Testis (tissue), 3 donors: ENCODE results near the gene UGGT2. TPM values are rescaled to one million over a fixed set of nuclear protein-coding genes. Genes with fewer than 3 reads are reported as not detected.
"Not testable (repeated sequence)": the region's sequence is repeated elsewhere in the genome, so short reads cannot be mapped to it uniquely, and the experiment has no call there.

ENCODE experiments used
- DNase-seq: peaks from one replicate; pipeline ENCODE4 v3.0.0-alpha.2; 2019
- H3K27ac ChIP-seq, 2 donors: fragments of 200-600 bp; sonication (generic); one replicate each; pipeline ENCODE4 v1.5.1; 2019
- H3K27me3 ChIP-seq: fragments of 200-600 bp; sonication (generic); one replicate; pipeline ENCODE4 v1.5.1; 2019
- H3K36me3 ChIP-seq: fragments of 200-600 bp; sonication (generic); one replicate; pipeline ENCODE4 v1.5.1; 2017; ENCODE audit warnings: low read depth; ENCODE audit errors: missing control alignments
- H3K4me1 ChIP-seq: fragments of 200-600 bp; sonication (generic); one replicate; pipeline ENCODE4 v1.5.1; 2019
- H3K4me3 ChIP-seq, 2 donors: fragments of 200-600 bp; sonication (generic); one replicate each; pipeline ENCODE4 v1.5.1; 2017 to 2019
- H3K9me3 ChIP-seq: fragments of 200-600 bp; sonication (generic); one replicate; pipeline ENCODE4 v1.5.1; 2017
- CTCF ChIP-seq, 3 experiments: fragments of 450-650 bp in 2 of 3; fragments of 200-600 bp in 1 of 3; sonication (generic) in 1 of 3; IDR thresholded peaks; one replicate each; pipeline ENCODE4 v1.5.1; 2016 to 2019; ENCODE audit warnings: antibody characterized with exemption in 3 of 3, mild to moderate bottlenecking in 2 of 3, moderate library complexity in 1 of 3
- POLR2A ChIP-seq: fragments of 450-650 bp; IDR thresholded peaks from one replicate; pipeline ENCODE4 v1.6.1; 2017; ENCODE audit warnings: antibody characterized with exemption, mild to moderate bottlenecking, moderate library complexity
- WGBS, 2 donors: methylation state at CpG; one replicate each; pipeline ENCODE4 v1.1.5; 2018; 5-methylcytosine and 5-hydroxymethylcytosine counted together
- intact Hi-C: fragments of 100-400 bp; cut with DNase I; formaldehyde crosslinking; loops from one replicate; pipeline ENCODE4 v1.15.1; 2023; ENCODE audit warnings: low total_unique reads
- polyA plus RNA-seq: library from polyadenylated mRNA; stranded (reverse); fragments of 350-450 nt; fragmentation: Illumina TruSeq; extraction: RNeasy Lipid Tissue Mini Kit (QIAGEN cat#74804); gene quantifications from one replicate; pipeline ENCODE4 v1.2.3, GENCODE V29; 2014; ENCODE audit warnings: low read depth, low replicate concordance; ENCODE audit not compliant: insufficient read depth
- total RNA-seq, 2 donors: library from RNA; depleted of rRNA; stranded (reverse); fragments of >200 nt; gene quantifications; one replicate each; pipeline ENCODE4 v1.2.3, GENCODE V29; 2016

Gene UGGT2
- total and polyA plus RNA-seq, 3 donors from 2014 or later = 24.6 to 62.6 (median 55.8) TPM

DNA sequence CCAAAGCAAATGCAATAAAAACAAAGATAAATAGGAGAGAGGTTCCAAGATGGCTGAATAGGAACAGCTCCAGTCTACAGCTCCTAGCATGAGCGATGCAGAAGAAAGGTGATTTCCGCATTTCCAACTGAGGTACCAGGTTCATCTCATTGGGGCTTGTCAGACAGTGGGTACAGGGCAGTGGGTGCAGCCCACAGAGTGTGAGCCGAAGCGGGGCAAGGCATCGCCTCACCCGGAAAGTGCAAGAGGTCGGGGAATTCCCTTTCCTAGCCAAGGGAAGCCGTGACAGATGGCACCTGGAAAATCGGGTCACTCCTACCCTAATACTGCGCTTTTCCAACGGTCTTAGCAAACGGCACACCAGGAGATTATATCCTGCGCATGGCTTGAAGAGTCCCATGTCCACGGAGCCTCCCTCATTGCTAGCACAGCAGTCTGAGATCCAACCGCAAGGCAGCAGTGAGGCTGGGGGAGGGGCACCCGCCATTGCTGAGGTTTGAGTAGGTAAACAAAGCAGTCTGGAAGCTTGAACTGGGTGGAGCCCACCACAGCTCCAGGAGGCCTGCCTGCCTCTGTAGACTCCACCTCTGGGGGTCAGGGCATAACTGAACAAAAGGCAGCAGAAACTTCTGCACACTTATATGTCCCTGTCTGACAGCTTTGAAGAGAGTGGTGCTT, 6.6 kb downstream of the UGGT2 start:
- intact Hi-C loops, DNase-seq: not testable (repeated sequence)

GRCh38 chr13:96044238-96044637, 9.0 kb downstream of the UGGT2 start:
- 78 to 86% methylated on average over 1 of the region's 1 CpG for WGBS, 2 donors
- intact Hi-C loops = no loop called here
- H3K36me3 ChIP-seq = no peaks in the 10 kb centered on the region
- no peak for TF ChIP-seq CTCF (IDR thresholded peaks at IDR 0.05)
- TF ChIP-seq POLR2A = no peak
- no peak for DNase-seq
- H3K4me3 ChIP-seq = no peak overlapping the region
- H3K4me1 ChIP-seq = no peaks in the 10 kb centered on the region
- H3K27ac ChIP-seq = no peak overlapping the region
- H3K9me3 ChIP-seq = no peaks in the 10 kb centered on the region
- H3K27me3 ChIP-seq = no peaks in the 10 kb centered on the region

More for the DNA sequence above, 6.6 kb downstream of the UGGT2 start:
- WGBS, 2 donors = 95 to 97% methylated on average over 12 to 16 of the region's 16 CpGs
- H3K4me1 ChIP-seq, H3K4me3 ChIP-seq, H3K9me3 ChIP-seq, H3K36me3 ChIP-seq, H3K27ac ChIP-seq, H3K27me3 ChIP-seq: not testable (repeated sequence)

GRCh38 chr13:96041326-96042110, 11.7 kb downstream of the UGGT2 start:
- intact Hi-C loops = no loop called here
- DNase-seq = no peak
- WGBS, 2 donors = 98 to 100% methylated on average over 1 to 4 of the region's 4 CpGs

GRCh38 chr13:96036515-96036914, 16.7 kb downstream of the UGGT2 start:
- no peak for TF ChIP-seq CTCF (IDR thresholded peaks at IDR 0.05)
- TF ChIP-seq POLR2A = no peak
- no peaks in the 10 kb centered on the region for H3K27me3 ChIP-seq
- H3K36me3 ChIP-seq = no peaks in the 10 kb centered on the region
- H3K27ac ChIP-seq = no peak overlapping the region
- H3K9me3 ChIP-seq = no peaks in the 10 kb centered on the region
- WGBS, 2 donors = 100% methylated on average over 1 of the region's 1 CpG
- H3K4me3 ChIP-seq = no peak overlapping the region
- intact Hi-C loops = no loop called here
- H3K4me1 ChIP-seq = no peaks in the 10 kb centered on the region
- no peak for DNase-seq

More at GRCh38 chr13:96041326-96042110, 11.7 kb downstream of the UGGT2 start:
- no peaks in the 10 kb centered on the region for H3K27me3 ChIP-seq
- no peaks in the 10 kb centered on the region for H3K4me1 ChIP-seq
- no peak overlapping the region for H3K4me3 ChIP-seq
- H3K27ac ChIP-seq = no peak overlapping the region
- no peaks in the 10 kb centered on the region for H3K9me3 ChIP-seq
- no peaks in the 10 kb centered on the region for H3K36me3 ChIP-seq
- TF ChIP-seq POLR2A (no peak), CTCF (IDR thresholded peaks at IDR 0.05) (no peak)

DNA sequence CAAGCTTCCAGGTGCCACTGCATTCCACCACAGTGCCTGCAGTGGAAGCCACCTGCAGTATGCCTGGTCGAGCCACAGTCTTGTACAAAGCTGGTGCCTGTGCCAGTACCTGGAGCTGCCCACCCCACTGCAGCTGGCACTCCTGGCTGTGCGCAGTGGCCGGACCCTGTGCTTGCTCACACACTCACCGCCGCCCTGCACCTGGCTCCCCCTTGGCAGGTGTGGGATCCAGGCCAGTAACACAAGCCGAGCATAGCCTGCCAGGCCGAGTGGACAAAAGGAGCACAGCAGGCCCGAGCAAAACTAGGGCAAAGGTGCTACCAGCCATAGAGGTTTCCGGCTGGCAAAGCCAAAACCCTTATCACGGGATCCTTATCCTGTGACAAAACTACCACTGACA, 18.5 kb downstream of the UGGT2 start:
- Histone ChIP-seq H3K27me3 (no peaks in the 10 kb centered on the region), H3K27ac (no peak overlapping the region), H3K9me3 (no peaks in the 10 kb centered on the region), H3K36me3 (no peaks in the 10 kb centered on the region), H3K4me1 (no peaks in the 10 kb centered on the region), H3K4me3 (no peak overlapping the region)
- intact Hi-C loops = no loop called here
- no peak for TF ChIP-seq POLR2A
- TF ChIP-seq CTCF (IDR thresholded peaks at IDR 0.05) = no peak
- 98 to 99% methylated on average over 4 to 10 of the region's 10 CpGs for WGBS, 2 donors
- DNase-seq = no peak
